GM12878 (cell line): ENCODE data around the gene LDLR.

ENCODE experiments used
- ATF3 ChIP-seq: IDR thresholded peaks from 2 replicates; pipeline ENCODE4 v1.6.1; 2011; ENCODE audit warnings: low read depth, mild to moderate bottlenecking, low read length, moderate library complexity, borderline replicate concordance; ENCODE audit errors: extremely low read depth
- CHD2 ChIP-seq: IDR thresholded peaks from 2 replicates; pipeline ENCODE4 v1.6.1; 2011; ENCODE audit warnings: low read depth, low read length, improper control_type of control experiment, borderline replicate concordance
- MLLT1 ChIP-seq: fragments of 450-650 bp; IDR thresholded peaks from 2 replicates; pipeline ENCODE4 v1.6.1; 2016; ENCODE audit warnings: mild to moderate bottlenecking
- MXI1 ChIP-seq: fragments of 150-350 bp; IDR thresholded peaks from 2 replicates; pipeline ENCODE4 v1.6.1; 2011; ENCODE audit warnings: low read depth, mild to moderate bottlenecking, inconsistent platforms, low read length, improper control_type of control experiment
- SP1 ChIP-seq: IDR thresholded peaks from one replicate; pipeline ENCODE4 v1.6.1; 2011; ENCODE audit warnings: low read depth, low read length
- TF ChIP-seq, protein P1 (sequence below), 3 experiments: IDR thresholded peaks in 2 of 3; conservative IDR thresholded peaks in 1 of 3; 2 replicates each; pipeline ENCODE4 v1.5.1; 2011; ENCODE audit warnings: low read depth in 3 of 3, low read length in 3 of 3, mild to moderate bottlenecking in 3 of 3, control low read depth in 2 of 3, moderate library complexity in 2 of 3, inconsistent platforms in 1 of 3, mixed read lengths in 1 of 3; ENCODE audit not compliant: control insufficient read depth in 2 of 3, insufficient read depth in 1 of 3; ENCODE audit errors: extremely low read depth in 1 of 3

- TF ChIP-seq SP1 (no peak), MXI1 (no peak), MLLT1 (no peak), CHD2 (no peak), ATF3 (no peak)
- TF ChIP-seq, protein P1, sequence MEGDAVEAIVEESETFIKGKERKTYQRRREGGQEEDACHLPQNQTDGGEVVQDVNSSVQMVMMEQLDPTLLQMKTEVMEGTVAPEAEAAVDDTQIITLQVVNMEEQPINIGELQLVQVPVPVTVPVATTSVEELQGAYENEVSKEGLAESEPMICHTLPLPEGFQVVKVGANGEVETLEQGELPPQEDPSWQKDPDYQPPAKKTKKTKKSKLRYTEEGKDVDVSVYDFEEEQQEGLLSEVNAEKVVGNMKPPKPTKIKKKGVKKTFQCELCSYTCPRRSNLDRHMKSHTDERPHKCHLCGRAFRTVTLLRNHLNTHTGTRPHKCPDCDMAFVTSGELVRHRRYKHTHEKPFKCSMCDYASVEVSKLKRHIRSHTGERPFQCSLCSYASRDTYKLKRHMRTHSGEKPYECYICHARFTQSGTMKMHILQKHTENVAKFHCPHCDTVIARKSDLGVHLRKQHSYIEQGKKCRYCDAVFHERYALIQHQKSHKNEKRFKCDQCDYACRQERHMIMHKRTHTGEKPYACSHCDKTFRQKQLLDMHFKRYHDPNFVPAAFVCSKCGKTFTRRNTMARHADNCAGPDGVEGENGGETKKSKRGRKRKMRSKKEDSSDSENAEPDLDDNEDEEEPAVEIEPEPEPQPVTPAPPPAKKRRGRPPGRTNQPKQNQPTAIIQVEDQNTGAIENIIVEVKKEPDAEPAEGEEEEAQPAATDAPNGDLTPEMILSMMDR (IDR thresholded peaks at IDR 0.05 in 2 of 3, conservative IDR thresholded peaks at IDR 0.05 in 1 of 3; ENCODE audit: control insufficient read depth in 2 of 3, extremely low read depth in 1 of 3, insufficient read depth in 1 of 3, low read depth in 3 of 3, low read length in 3 of 3): no peak
Observed at GRCh38 chr19:11050323-11051114, 38.7 kb upstream of the LDLR start.
